Glutamatergic neuron (in vitro differentiated cells): ENCODE results near the gene FARS2. TPM values are rescaled to one million over a fixed set of nuclear protein-coding genes. Genes with fewer than 3 reads are reported as not detected.
A peak's percentile ranks its signal among the peaks of the same experiment; 100 is the strongest.

Experiments
- DNase-seq: peaks from one replicate; pipeline ENCODE4 v3.0.0; 2022
- H3K27ac Mint-ChIP-seq: one replicate; pipeline ENCODE4 v1.8.0; 2020; ENCODE audit warnings: mild to moderate bottlenecking, mixed read lengths, inconsistent platforms; ENCODE audit not compliant: unreplicated experiment
- H3K27me3 Mint-ChIP-seq: one replicate; pipeline ENCODE4 v1.8.0; 2020; ENCODE audit warnings: mild to moderate bottlenecking, moderate library complexity, mixed read lengths, inconsistent platforms; ENCODE audit not compliant: unreplicated experiment
- H3K36me3 Mint-ChIP-seq: one replicate; pipeline ENCODE4 v1.8.0; 2020; ENCODE audit warnings: mild to moderate bottlenecking, mixed read lengths, inconsistent platforms; ENCODE audit not compliant: unreplicated experiment
- H3K4me1 Mint-ChIP-seq: one replicate; pipeline ENCODE4 v1.8.0; 2020; ENCODE audit warnings: mild to moderate bottlenecking, low read depth, mixed read lengths, inconsistent platforms; ENCODE audit not compliant: unreplicated experiment
- H3K4me3 Mint-ChIP-seq: one replicate; pipeline ENCODE4 v1.8.0; 2020; ENCODE audit warnings: mild to moderate bottlenecking, mixed read lengths, inconsistent platforms; ENCODE audit not compliant: unreplicated experiment
- H3K9me3 Mint-ChIP-seq: one replicate; pipeline ENCODE4 v1.8.0; 2020; ENCODE audit warnings: mild to moderate bottlenecking, moderate library complexity, mixed read lengths, inconsistent platforms; ENCODE audit not compliant: unreplicated experiment
- CTCF ChIP-seq: fragments of 200-600 bp; sonication (generic); IDR thresholded peaks from one replicate; pipeline ENCODE4 v1.5.0; 2021; ENCODE audit not compliant: partially characterized antibody, unreplicated experiment
- total RNA-seq: library from RNA; stranded (reverse); fragmentation: NEBNext Ultra II Directional; extraction: Animal tissue kit (Norgen Biotek cat#: 25700); gene quantifications from one replicate; pipeline ENCODE4 v1.2.1, GENCODE V29; 2021; ENCODE audit not compliant: unreplicated experiment

Gene FARS2
- total RNA-seq, 1 donor from 2014 or later = 14.2 TPM

- Mint-ChIP-seq H3K4me1 (peaks cover 4% of the 10 kb centered on the region), H3K27me3 (peaks cover 4% of the 10 kb centered on the region), H3K36me3 (peaks cover 6% of the 10 kb centered on the region), H3K4me3 (no peak overlapping the region), H3K27ac (no peak overlapping the region), H3K9me3 (peaks cover 14% of the 10 kb centered on the region)
- TF ChIP-seq CTCF = no peak
- DNase-seq = no peak
Observed at GRCh38 chr6:5256952-5257351, 4.4 kb upstream of the FARS2 start.

GRCh38 chr6:5257400-5257799 lies 3.9 kb upstream of the FARS2 start:
- no peak for TF ChIP-seq CTCF
- Mint-ChIP-seq H3K9me3 (peaks cover 14% of the 10 kb centered on the region), H3K4me1 (peaks cover 4% of the 10 kb centered on the region), H3K4me3 (no peak overlapping the region), H3K27me3 (peaks cover 4% of the 10 kb centered on the region), H3K27ac (no peak overlapping the region), H3K36me3 (peaks cover 6% of the 10 kb centered on the region)
- DNase-seq = no peak

- peak overlapping the region; percentile 82 for H3K27ac Mint-ChIP-seq
- H3K36me3 Mint-ChIP-seq = peaks cover 6% of the 10 kb centered on the region
- DNase-seq = no peak
- peaks cover 4% of the 10 kb centered on the region for H3K27me3 Mint-ChIP-seq
- peaks cover 14% of the 10 kb centered on the region for H3K9me3 Mint-ChIP-seq
- TF ChIP-seq CTCF = no peak
- H3K4me3 Mint-ChIP-seq = peak overlapping the region; percentile 97
- peaks cover 4% of the 10 kb centered on the region for H3K4me1 Mint-ChIP-seq
Observed at GRCh38 chr6:5259428-5259827, 1.9 kb upstream of the FARS2 start.

GRCh38 chr6:5260111-5260620 lies 1.1 kb upstream of the FARS2 start:
- H3K9me3 Mint-ChIP-seq = peaks cover 12% of the 10 kb centered on the region
- peaks cover 4% of the 10 kb centered on the region for H3K27me3 Mint-ChIP-seq

More at GRCh38 chr6:5260111-5260620, 1.1 kb upstream of the FARS2 start:
- H3K27ac Mint-ChIP-seq = peak overlapping the region; percentile 82
- peak; percentile 55 for DNase-seq
- peak overlapping the region; percentile 97 for H3K4me3 Mint-ChIP-seq
- peaks cover 6% of the 10 kb centered on the region for H3K36me3 Mint-ChIP-seq
- TF ChIP-seq CTCF = no peak
- peaks cover 4% of the 10 kb centered on the region for H3K4me1 Mint-ChIP-seq
